NCI-H748 treated with DMSO at 0.1 percent for 48 hours (cell line): Measurements from ENCODE around the gene ZSCAN21.
"Not testable (repeated sequence)": the region's sequence is repeated elsewhere in the genome, so short reads cannot be mapped to it uniquely, and the experiment has no call there.

Experiments used
- DNase-seq: peaks from one replicate; lab custom pipeline; 2025; lab: John Stamatoyannopoulos, UW

ZSCAN21 gene

GRCh38 chr7:100049441-100050291, at the start of gene ZSCAN21:
Gene ZSCAN21 (plus strand): TSS chr7:100049774. CDS start chr7:100057007, 7,233 bp downstream.
- DNase-seq, result peak; percentile 63

- DNase-seq, result no peak
Measured at GRCh38 chr7:100000239-100000638, 49.3 kb upstream of the ZSCAN21 start.

GRCh38 chr7:100003711-100004661, 45.6 kb upstream of the ZSCAN21 start:
- DNase-seq, result peak; percentile 55

GRCh38 chr7:100007887-100008286, 41.7 kb upstream of the ZSCAN21 start:
- DNase-seq, result no peak

GRCh38 chr7:100008525-100008924, 41.0 kb upstream of the ZSCAN21 start:
- DNase-seq, result no peak

GRCh38 chr7:100009952-100010351, 39.6 kb upstream of the ZSCAN21 start:
- DNase-seq, result not testable (repeated sequence)

GRCh38 chr7:100010901-100011300, 38.7 kb upstream of the ZSCAN21 start:
- DNase-seq, result no peak

GRCh38 chr7:100011516-100011915, 38.1 kb upstream of the ZSCAN21 start:
- DNase-seq, result no peak

GRCh38 chr7:100012385-100013327, 36.9 kb upstream of the ZSCAN21 start:
- DNase-seq, result not testable (repeated sequence)

- DNase-seq, result no peak
Measured at GRCh38 chr7:100013328-100013676, 36.3 kb upstream of the ZSCAN21 start.

- peak; percentile 75 for DNase-seq
Measured at GRCh38 chr7:100015232-100016214, 34.1 kb upstream of the ZSCAN21 start, which contains the start of gene ZKSCAN1. Gene ZKSCAN1 (plus strand): TSS chr7:100015596. CDS start chr7:100023507, 7,911 bp downstream.

GRCh38 chr7:100016215-100016901, 33.2 kb upstream of the ZSCAN21 start:
- no peak for DNase-seq

- no peak for DNase-seq
Measured at GRCh38 chr7:100017300-100017699, 32.3 kb upstream of the ZSCAN21 start.

- no peak for DNase-seq
Measured at GRCh38 chr7:100017875-100018274, 31.7 kb upstream of the ZSCAN21 start.

- DNase-seq, result no peak
Measured at GRCh38 chr7:100019908-100020307, 29.7 kb upstream of the ZSCAN21 start.

- DNase-seq, result no peak
Measured at GRCh38 chr7:100021297-100021696, 28.3 kb upstream of the ZSCAN21 start.

GRCh38 chr7:100022621-100023020, 27.0 kb upstream of the ZSCAN21 start:
- DNase-seq, result no peak

GRCh38 chr7:100023526-100023925, 26.0 kb upstream of the ZSCAN21 start:
- no peak for DNase-seq

- no peak for DNase-seq
Measured at GRCh38 chr7:100024020-100024619, 25.5 kb upstream of the ZSCAN21 start.
